ENCODE results near the gene IL33. TPM values are rescaled to one million over a fixed set of nuclear protein-coding genes. Genes with fewer than 3 reads are reported as not detected.
"Not testable (repeated sequence)": the region's sequence is repeated elsewhere in the genome, so short reads cannot be mapped to it uniquely, and the experiment has no call there.

The IL33 gene
- polyA plus RNA-seq, 1 donor from 2014 or later: not detected

- Histone ChIP-seq H4K20me1 (ENCODE audit: insufficient read depth) (no peaks in the 10 kb centered on the region), H3K9me3 (ENCODE audit: low read length) (peaks cover 6% of the 10 kb centered on the region), H3F3A (ENCODE audit: insufficient read depth, low read length, poor library complexity, severe bottlenecking) (no peaks in the 10 kb centered on the region), H3K9me2 (ENCODE audit: insufficient read depth, low read length) (no peaks in the 10 kb centered on the region), H3K9ac (ENCODE audit: low read length) (no peak overlapping the region), H3K4me2 (ENCODE audit: low read length) (no peak overlapping the region), H3K36me3 (ENCODE audit: insufficient read depth, low read length) (no peaks in the 10 kb centered on the region), H3K27me3 (ENCODE audit: insufficient read depth, low read depth, low read length) (no peaks in the 10 kb centered on the region), H3K4me3 (ENCODE audit: low read length) (no peak overlapping the region), H2AFZ (ENCODE audit: low read depth, low read length) (no peak overlapping the region), H3K27ac (ENCODE audit: low read length) (no peak overlapping the region), H3K79me2 (replicated peaks; ENCODE audit: insufficient read depth, low read length) (no peaks in the 10 kb centered on the region)
- TF ChIP-seq MXI1 (conservative IDR thresholded peaks at IDR 0.05; ENCODE audit: poor library complexity, severe bottlenecking) (no peak), TAF1 (IDR thresholded peaks at IDR 0.05; ENCODE audit: low read depth) (no peak)
Observed at GRCh38 chr9:6173914-6174313, 41.7 kb upstream of the IL33 start.

GRCh38 chr9:6182549-6183226 is 32.9 kb upstream of the IL33 start:
- H4K20me1 ChIP-seq (ENCODE audit: insufficient read depth); H3K9me2 ChIP-seq (ENCODE audit: insufficient read depth, low read length); H3K4me3 ChIP-seq (ENCODE audit: low read length); H3K9ac ChIP-seq (ENCODE audit: low read length); H3K9me3 ChIP-seq (ENCODE audit: low read length); H3K4me2 ChIP-seq (ENCODE audit: low read length); H3K36me3 ChIP-seq (ENCODE audit: insufficient read depth, low read length); H2AFZ ChIP-seq (ENCODE audit: low read depth, low read length); H3K27ac ChIP-seq (ENCODE audit: low read length); H3K79me2 ChIP-seq (replicated peaks; ENCODE audit: insufficient read depth, low read length); H3K27me3 ChIP-seq (ENCODE audit: insufficient read depth, low read depth, low read length); H3F3A ChIP-seq (ENCODE audit: insufficient read depth, low read length, poor library complexity, severe bottlenecking): not testable (repeated sequence)

GRCh38 chr9:6183227-6183551 is 32.4 kb upstream of the IL33 start:
- Histone ChIP-seq H3K4me3 (ENCODE audit: low read length) (no peak overlapping the region), H3F3A (ENCODE audit: insufficient read depth, low read length, poor library complexity, severe bottlenecking) (no peaks in the 10 kb centered on the region), H3K4me2 (ENCODE audit: low read length) (no peak overlapping the region), H3K27me3 (ENCODE audit: insufficient read depth, low read depth, low read length) (no peaks in the 10 kb centered on the region), H4K20me1 (ENCODE audit: insufficient read depth) (no peaks in the 10 kb centered on the region), H3K27ac (ENCODE audit: low read length) (no peak overlapping the region), H3K9me2 (ENCODE audit: insufficient read depth, low read length) (no peaks in the 10 kb centered on the region), H3K9ac (ENCODE audit: low read length) (no peak overlapping the region), H3K9me3 (ENCODE audit: low read length) (no peaks in the 10 kb centered on the region), H3K79me2 (replicated peaks; ENCODE audit: insufficient read depth, low read length) (no peaks in the 10 kb centered on the region), H3K36me3 (ENCODE audit: insufficient read depth, low read length) (no peaks in the 10 kb centered on the region), H2AFZ (ENCODE audit: low read depth, low read length) (no peak overlapping the region)
- no peak for TF ChIP-seq EP300 (conservative IDR thresholded peaks at IDR 0.05; ENCODE audit: poor library complexity, severe bottlenecking)
- no peak for TF ChIP-seq CTCF (IDR thresholded peaks at IDR 0.05; ENCODE audit: poor library complexity, severe bottlenecking)
- no peak for TF ChIP-seq RAD21 (conservative IDR thresholded peaks at IDR 0.05)
- no peak for TF ChIP-seq SMC3 (conservative IDR thresholded peaks at IDR 0.05; ENCODE audit: poor library complexity)
- no peak for TF ChIP-seq EZH2 (IDR thresholded peaks at IDR 0.05; ENCODE audit: borderline replicate concordance, insufficient read depth, low read length, poor library complexity, severe bottlenecking)
- TF ChIP-seq POLR2AphosphoS5 (IDR thresholded peaks at IDR 0.05): no peak
- no peak for TF ChIP-seq MXI1 (conservative IDR thresholded peaks at IDR 0.05; ENCODE audit: poor library complexity, severe bottlenecking)
- TF ChIP-seq TAF1 (IDR thresholded peaks at IDR 0.05; ENCODE audit: low read depth): no peak
- TF ChIP-seq REST (IDR thresholded peaks at IDR 0.05; ENCODE audit: borderline replicate concordance): no peak
